H54 (cell line): ENCODE data around the gene ADAM33.
A peak's percentile ranks its signal among the peaks of the same experiment; 100 is the strongest.

Experiments used
- DNase-seq: peaks from one replicate; pipeline ENCODE4 v3.0.0; 2011; ENCODE audit warnings: low spot score, mixed read lengths; ENCODE audit not compliant: insufficient read length
- FAIRE-seq: peaks from 3 replicates; lab custom pipeline; 2011; peaks lifted over from hg19 to GRCh38; lab: Jason Lieb, UNC
- POLR2A ChIP-seq: IDR thresholded peaks from 2 replicates; pipeline ENCODE4 v1.6.1; 2011; ENCODE audit warnings: low read depth, mild to moderate bottlenecking, low read length

The ADAM33 gene

DNA sequence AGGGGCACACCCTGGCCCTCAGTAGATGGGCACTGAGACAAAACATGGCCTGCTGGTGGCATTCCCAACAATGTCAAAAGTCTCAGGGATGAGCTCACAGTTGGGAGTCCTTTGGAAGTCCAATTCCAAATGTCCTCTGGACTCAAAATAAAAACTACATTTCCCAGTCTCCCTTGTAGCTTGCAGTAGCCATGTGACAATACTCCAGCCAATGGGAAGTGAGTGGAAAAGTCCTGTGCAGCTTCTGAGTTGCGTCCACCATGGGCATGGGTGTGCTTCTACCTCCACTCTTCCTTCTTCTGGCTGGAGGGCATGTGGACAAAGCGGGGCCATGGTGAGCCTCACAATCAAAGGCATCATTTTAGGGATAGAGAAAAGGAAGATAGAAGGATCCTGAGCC, 5.8 kb upstream of the ADAM33 start:
- no peak for FAIRE-seq
- peak; percentile 69 for DNase-seq
- TF ChIP-seq POLR2A = no peak

DNA sequence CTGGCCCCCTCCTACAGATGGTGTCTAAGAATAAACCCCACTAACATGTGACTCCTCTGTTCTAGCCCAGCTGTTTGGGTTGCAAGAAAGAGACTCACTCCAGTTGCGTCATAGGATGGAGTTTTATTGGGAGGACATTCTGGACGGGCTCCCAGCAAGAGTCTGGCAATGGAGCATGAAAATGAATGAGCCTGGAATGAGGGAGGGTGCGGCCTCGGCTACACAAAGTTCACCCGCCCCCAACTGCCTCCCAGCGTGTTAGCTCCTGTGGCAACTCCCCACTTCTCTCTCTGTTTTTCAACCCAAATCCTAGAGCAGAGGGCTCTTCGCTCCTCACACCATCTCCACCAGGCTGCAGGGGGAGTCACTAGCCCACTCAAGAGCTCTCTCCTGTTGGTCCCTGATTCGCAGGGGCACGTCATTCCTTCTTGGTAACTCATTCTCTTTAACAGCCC, 5.1 kb upstream of the ADAM33 start:
- DNase-seq = peak; percentile 71
- no peak for FAIRE-seq
- TF ChIP-seq POLR2A = no peak

DNA sequence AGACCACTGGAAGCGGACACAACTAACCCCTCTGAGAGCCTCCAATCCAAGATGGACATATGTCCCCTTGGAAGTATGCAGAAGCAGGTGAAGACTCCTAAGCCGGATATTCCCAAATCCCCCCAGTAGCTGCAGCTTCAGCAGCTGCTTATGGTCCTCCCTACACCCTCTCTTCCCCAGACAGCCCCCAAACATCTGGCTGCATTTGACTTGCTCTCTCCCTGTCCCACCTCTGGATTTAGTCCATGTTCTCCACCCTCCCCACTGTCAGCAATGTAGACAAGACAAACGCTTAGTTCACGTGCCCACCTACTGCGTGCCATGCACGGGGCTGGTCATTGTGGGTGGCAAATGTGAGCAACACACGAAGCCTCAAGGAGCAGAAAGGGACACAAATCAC, 4.6 kb upstream of the ADAM33 start:
- no peak for TF ChIP-seq POLR2A
- FAIRE-seq (no peak), DNase-seq (no peak)

DNA sequence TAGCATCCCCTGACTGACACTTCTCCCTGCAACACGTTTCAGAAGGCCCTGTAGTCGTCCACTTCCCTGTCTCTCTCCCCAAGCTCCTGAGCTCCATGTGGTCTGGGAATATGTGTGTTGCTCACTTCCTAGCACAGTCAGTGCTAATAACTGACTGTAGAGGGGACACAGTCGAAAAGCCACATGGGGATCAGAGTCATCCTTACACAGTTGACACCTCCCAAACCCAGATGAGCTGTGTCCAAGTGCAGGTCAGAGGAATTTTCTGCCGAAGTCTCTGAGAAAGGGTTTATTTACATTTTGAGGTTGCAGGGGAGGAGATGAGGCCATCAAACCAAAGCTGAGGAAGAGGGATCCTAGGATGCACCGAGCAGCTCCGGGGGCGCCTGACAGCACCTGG, 3.5 kb upstream of the ADAM33 start:
- TF ChIP-seq POLR2A = no peak
- FAIRE-seq (no peak), DNase-seq (no peak)

DNA sequence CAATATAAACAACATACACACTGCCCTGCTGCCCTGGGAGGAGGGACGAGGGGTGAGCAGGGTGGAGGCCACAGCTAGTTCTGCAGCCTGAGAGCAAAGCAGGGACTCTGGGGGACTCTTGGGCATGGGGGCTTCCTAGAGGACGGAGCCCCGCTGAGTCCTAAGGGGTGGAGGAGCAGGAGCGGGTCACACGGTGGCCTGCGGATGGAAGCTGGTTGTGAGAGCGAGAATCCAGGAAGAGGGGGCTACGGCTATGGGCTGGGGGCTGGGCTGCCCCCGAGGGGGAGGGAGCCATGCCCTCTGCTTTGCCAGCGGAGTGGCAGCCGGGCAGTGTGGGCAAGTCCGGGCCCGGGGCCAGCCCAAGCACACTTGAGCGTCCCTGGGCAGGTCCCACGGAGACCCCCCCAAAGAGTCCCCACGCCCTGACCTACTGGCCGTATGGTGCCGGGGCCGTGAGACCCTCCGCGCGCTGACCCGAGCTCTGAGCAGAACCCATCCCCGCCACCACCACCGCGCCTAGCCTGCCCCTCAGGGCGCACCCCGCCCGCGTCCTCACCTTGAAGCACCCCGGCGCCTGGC, 369 bp downstream of the ADAM33 start:
- no peak for TF ChIP-seq POLR2A
- no peak for FAIRE-seq
- DNase-seq = no peak

DNA sequence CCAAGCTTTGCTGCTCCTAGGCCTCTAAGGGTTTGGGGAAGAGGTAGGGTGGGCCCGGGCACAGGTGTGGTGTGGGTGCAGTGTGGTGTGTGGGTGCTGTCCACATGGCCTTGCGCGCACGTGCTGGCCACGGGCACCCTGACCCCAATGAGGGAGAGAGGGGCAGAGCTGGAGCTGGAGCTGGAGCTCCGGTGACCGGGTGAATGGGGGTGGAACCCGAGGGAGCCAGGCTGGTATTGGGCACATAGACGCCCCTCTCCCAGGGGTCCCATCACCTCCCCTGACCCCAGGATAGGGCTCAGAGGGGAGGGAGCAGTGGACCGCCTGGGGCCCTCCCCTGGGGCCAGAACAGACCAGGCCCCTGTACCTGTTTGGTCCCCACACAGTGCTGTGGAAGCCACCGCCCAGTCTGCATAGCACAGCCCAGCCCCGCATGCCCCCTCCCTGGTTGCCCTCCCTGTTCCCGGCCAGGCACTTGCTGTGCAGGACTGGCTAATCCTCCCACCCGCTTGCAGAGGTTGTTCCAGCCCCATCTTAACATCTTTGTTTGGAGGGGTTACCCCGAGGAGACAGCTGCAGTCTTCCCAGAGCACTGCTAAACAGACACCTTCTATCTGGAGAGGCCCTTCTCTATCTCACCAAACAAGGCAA, 984 bp downstream of the ADAM33 start:
- TF ChIP-seq POLR2A = no peak
- FAIRE-seq = no peak
- DNase-seq = no peak

DNA sequence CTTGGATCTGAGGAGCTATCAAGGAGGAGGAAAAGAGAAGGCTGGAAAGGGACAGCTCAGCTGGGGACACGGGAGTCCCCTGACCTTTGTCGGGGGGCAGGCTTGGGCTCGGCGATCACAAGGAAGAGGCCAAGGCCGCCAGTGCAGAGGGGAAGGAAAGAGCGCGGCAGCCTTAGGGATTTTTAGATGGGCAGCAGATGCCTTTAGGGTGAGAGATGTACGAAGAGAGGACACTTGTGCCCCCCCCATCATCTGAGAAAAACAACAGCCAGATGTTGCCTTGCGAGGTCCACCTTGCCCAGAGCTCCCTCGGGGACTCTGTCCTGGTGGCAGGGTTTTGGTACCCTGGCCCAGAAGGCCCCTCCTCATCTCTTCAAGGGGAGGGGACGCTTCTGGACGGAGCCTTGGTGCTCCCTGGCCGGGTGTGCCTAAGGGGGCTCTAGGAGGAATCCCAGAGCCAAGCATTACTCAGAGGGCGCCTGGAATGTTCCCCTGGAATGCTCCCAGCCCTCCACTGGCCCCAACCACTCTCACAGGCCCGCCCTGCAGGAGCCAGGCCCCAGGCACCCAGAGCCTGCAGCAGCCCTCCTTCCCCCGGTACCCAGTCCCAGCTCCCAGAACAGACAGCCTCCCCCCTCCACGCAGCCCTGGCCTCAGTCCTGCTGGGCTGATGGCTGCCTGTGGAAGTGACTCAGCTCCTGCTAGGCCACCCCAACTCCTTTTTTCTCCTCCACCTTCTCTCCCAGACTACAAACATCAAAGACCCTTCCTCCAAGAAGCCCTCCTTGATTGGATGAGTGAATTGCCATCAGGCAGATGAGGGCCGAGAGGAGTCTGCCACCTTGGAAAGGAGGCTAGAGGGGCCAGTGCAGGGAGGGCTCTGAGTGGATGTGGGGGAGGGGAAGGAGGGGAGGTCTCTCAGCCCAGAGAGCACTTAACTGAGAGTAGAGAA, 1.8 kb downstream of the ADAM33 start:
- DNase-seq = peak; percentile 59
- no peak for TF ChIP-seq POLR2A
- no peak for FAIRE-seq

DNA sequence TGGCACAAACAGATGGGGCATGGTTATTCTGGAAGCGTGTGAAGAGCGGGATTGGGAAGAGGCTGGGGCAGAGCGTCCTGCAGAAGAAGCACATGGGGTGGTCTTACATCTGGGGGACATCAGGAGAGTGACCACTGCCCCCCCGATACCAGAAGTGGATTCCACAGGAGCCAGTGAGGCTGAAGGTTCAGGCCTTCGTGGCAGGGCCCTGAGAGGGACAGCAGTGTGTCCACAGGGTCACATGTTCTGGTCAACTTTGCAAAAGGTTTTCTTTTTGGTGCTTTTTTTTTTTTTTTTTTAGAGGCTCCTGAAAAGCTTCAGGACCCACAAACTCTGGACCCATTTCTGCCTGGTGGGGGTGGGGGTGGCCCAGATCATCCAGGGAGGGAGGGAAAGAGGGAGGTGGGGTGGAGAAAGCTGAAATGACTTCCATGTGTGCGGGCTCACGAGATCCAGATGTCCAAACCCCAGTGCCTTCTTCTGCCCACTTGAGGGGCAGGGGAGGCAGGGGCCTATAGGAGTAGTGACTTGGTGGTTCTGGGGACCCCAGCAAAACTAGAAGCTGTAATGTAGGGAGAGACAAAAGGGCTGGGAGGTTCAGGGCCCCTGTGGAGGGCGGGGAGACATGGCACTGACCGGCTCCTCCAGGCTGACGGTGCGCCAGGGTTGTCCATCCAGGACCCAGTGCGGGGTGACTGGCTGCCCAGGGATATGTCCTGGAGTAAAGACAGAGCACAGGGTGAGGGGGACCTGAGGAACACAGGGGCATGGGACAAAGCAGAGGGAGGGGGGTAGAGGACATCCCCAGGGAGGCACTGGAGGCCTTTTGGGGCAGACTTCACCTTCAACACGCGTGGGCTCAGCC, 2.7 kb downstream of the ADAM33 start:
- DNase-seq (no peak), FAIRE-seq (no peak)
- no peak for TF ChIP-seq POLR2A

DNA sequence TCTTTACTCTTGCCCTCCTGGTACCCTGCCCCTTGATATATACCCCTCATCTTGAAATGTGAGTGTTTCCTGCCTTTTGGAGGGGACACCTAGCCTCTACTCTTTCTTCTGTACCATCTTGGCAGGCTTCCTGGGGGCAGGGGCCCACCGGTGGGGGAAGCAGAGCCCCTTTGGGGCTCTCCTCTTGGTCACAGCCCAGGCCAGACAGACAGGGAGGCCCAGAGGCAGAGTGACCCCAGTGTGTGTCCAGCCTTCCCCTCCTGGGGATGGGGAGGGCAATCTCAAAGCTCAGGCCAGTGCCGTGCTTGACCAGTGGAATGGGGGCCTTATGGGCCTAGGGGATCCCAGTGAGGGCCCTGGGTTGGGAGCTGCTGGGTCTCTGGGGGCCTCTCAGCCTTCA, 3.6 kb downstream of the ADAM33 start:
- no peak for DNase-seq
- FAIRE-seq = no peak

DNA sequence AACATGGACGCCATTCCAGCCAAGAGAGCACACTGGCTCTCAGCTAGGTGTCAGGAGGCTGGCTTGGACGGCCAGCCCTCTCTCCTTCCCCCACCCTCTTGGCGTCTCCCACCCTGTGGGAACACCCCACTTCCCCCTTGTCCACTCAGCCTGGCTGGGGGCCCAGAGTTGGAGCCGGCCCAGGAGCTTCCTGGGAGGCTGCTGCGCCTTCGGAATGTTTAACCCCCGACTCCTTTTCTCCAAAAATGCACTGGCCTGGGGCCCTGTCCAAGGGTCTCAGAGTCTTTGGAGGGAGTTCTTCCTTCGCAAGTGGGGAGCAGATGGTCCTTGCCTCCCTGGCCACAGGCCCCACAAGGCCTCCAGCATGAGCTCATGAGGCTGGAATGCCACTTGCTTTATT, 4.1 kb downstream of the ADAM33 start:
- TF ChIP-seq POLR2A = no peak
- no peak for DNase-seq
- no peak for FAIRE-seq

More for the DNA sequence above, 3.6 kb downstream of the ADAM33 start:
- TF ChIP-seq POLR2A = no peak

DNA sequence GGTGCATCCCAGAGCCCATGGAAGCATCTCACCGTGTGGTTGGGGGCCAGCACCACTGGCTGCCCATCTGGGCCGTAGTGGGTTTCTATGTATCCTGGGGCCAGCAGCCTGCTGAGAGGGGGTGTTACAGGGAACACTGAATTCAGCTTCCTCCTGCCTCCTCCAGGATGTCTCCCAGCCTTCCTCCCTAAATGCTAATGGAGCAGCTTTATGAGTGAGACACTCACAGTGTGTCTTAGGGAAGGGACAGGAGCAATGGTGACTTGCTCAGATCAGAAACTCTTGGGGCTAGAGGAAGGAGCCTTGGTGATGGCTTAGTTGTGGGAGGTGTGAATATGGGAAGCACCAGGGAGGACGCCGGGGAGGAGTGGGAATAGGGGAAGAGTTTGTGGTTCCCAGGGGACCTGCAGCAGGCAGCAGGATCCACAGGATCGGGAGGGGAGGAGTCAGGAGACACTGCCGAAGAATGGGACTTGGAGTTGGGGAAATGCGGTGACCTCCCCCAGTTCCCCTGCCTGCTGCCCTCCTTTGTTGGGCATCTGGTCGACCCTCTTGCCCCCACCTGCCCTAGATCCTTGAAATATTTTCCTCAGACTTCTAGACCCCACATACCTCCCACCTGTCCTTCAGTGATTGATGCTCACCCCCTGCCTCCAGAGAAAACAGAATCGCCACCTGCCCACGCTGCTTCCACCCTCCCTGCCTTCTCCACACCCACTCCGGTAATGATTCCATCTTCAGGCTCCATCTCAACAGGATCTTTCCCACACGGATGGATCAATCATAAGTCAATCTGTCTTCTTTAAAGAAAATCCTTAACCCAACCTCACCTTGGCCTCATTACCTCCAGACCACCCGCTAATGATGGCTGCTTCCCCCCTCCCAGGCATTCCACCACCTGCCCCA, 6.6 kb downstream of the ADAM33 start:
- FAIRE-seq = no peak
- no peak for TF ChIP-seq POLR2A
- no peak for DNase-seq

DNA sequence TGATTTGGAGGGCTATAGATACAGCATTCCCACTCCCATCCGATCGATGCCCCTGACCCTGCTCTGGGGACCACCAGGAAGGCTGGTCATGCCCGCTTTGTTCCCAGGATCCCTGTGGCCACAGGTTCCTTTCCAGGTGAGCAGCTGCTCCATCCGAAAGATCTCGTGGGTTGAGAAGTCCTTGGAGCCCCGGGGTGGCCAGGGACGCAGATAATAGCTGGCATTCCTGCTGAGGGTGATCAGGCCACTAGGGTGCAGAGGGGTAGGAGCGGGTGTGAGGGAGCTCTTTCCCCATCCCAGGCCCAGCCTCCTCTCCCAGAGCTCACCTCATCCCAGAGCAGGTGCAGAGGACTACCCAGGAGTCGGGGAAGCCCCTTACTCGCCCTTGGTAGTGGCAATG, 7.4 kb downstream of the ADAM33 start:
- DNase-seq (no peak), FAIRE-seq (no peak)
- no peak for TF ChIP-seq POLR2A
